Large intestine (tissue), 3 donors: ENCODE results near the gene VPS13D. TPM values are rescaled to one million over a fixed set of nuclear protein-coding genes. Genes with fewer than 3 reads are reported as not detected.

Source experiments
- DNase-seq, 2 donors: peaks; one replicate each; pipeline versions ENCODE4 v3.0.0 to v3.0.0-alpha.2; 2013
- H3K27ac ChIP-seq: one replicate; pipeline ENCODE4 v1.5.1; 2013; ENCODE audit warnings: low read length
- H3K27me3 ChIP-seq: 2 replicates; pipeline ENCODE4 v1.6.1; 2013; ENCODE audit warnings: low read length; ENCODE audit not compliant: control insufficient read depth, insufficient read depth
- H3K36me3 ChIP-seq: 2 replicates; pipeline ENCODE4 v1.6.1; 2013; ENCODE audit warnings: low read length; ENCODE audit not compliant: control insufficient read depth, insufficient read depth
- H3K4me1 ChIP-seq: one replicate; pipeline ENCODE4 v1.6.1; 2013; ENCODE audit warnings: low read length; ENCODE audit not compliant: control insufficient read depth, insufficient read depth
- H3K4me3 ChIP-seq: one replicate; pipeline ENCODE4 v1.5.1; 2013; ENCODE audit warnings: low read length
- H3K9me3 ChIP-seq: one replicate; pipeline ENCODE4 v1.6.1; 2013; ENCODE audit warnings: mild to moderate bottlenecking, low read depth, low read length, moderate library complexity; ENCODE audit not compliant: control insufficient read depth
- WGBS: methylation state at CpG from one replicate; pipeline ENCODE4 v1.1.5; 2013; ENCODE audit warnings: low lambda C conversion rate; ENCODE audit not compliant: insufficient coverage; 5-methylcytosine and 5-hydroxymethylcytosine counted together
- polyA plus RNA-seq: library from polyadenylated mRNA; unstranded; fragments of 120-200 nt; gene quantifications from one replicate; pipeline ENCODE4 v1.2.1, GENCODE V29; 2013

VPS13D gene
- polyA plus RNA-seq, 1 donor = 20.7 TPM

DNA sequence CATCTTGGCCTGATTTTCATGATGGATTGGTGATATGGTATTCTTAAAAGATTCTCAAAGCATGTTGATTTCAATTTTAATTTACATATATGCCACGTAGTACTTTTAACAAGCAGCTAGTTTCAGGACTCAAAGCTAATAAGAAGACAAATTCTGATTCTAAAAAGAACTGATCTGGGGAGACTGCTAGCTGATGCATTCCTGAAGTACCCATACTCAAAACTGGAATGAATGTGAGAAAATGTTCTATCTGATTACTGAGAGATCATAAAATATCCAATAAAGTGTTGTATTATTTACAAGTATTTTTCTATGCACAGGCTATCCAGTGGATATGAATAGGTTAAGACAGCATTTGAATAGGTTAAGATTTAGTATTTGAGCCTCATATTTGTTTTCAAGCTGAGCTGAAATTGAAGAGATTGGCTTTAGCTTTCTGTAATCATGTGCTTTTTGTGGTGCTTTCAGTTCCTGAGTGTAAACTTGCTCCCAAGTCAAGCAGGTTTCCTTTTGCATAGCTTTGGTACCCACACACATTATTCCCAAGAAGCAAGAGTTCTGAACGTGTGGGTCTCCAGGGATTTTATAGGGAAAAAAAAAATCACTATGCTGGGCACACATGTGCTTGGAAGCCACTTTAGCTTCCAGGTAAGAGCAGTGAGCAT is 114.1 kb downstream of the VPS13D start:
- Histone ChIP-seq H3K9me3 (no peaks in the 10 kb centered on the region), H3K4me1 (peaks cover 14% of the 10 kb centered on the region), H3K27ac (no peak overlapping the region), H3K36me3 (peaks cover 14% of the 10 kb centered on the region), H3K27me3 (no peaks in the 10 kb centered on the region), H3K4me3 (no peak overlapping the region)
- WGBS = 83% methylated on average over 1 of the region's 2 CpGs
- DNase-seq = no peak

DNA sequence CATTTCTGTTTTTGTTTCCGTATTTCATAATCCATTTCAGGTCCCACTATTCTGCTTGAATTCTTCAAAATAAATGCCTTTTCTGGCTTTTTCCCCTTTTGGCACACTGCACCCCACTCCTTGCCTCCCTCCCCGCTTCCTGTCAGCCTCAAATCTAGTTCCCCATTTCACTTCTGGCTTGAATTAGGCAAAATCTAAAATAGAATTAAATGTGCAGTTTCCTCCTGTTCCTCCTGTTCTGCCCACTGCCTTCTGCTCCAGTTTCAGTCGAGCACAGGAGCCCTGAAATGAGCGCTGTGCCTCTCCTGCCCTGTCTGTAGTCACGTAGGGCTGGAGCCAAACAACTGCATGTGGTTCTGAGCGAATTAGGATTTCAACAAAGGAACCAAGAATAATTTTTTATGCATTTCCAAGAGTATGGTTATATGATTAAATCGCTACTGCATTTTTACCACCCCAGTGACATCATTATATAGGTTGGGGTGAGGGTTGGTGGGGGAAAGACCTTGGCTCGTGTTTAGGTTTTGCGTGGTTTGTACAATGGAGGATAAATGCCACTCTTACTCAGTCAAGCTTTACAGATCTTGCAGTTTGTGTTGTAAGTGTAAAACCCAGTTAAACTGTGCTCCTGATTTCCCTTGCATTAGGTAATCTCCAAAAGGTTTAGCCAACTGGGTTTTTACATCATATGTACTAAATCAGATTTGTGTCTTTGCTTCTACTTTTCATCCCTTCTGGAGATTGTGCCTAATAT is 114.9 kb downstream of the VPS13D start:
- Histone ChIP-seq H3K4me1 (peaks cover 10% of the 10 kb centered on the region), H3K9me3 (no peaks in the 10 kb centered on the region), H3K27me3 (no peaks in the 10 kb centered on the region), H3K27ac (no peak overlapping the region), H3K4me3 (no peak overlapping the region), H3K36me3 (peaks cover 21% of the 10 kb centered on the region)
- no peak for DNase-seq
- WGBS = no CpG with 5 or more reads among the region's 9 CpGs

DNA sequence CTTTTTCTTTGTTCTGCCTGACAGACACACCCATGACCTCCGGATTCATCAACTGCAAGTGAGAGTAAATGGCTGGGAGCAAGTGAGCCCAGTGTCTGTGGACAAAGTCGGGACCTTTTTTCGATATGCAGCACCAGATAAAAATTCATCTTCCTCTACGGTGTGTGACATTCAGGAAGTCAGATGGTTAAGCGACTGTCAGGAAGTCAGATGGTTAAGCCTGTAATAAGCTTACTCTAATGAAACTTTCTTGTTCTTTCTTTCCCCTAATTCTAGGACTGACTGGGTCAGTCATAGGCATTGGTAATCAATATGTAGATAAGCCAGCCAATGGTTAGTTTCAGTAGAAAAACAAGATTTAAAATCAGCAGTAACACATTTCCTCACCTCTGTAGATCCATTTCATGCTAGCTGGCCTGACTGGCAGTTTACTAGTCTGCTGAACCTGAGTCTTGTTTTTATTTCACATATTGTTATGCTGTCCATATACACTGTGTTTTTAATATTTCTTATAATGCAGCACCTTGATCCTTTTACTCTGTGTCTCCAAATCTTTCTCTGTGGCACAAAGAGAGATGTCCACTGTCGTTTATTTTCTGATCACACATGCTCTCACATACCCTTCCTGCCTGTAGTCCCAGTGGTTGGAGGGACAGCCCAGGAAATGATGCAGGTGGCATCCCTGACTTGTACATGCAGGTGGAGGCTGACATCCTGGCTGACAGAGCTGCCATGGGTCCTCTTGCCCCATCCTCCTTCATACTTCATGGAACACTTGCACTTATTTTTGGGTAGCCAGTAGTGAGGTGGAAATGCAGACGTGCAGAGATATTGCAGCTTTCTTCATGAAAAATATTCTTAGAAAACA is 115.8 kb downstream of the VPS13D start:
- no CpG with 5 or more reads among the region's 7 CpGs for WGBS
- Histone ChIP-seq H3K4me3 (no peak overlapping the region), H3K9me3 (no peaks in the 10 kb centered on the region), H3K36me3 (peaks cover 23% of the 10 kb centered on the region), H3K27ac (no peak overlapping the region), H3K27me3 (no peaks in the 10 kb centered on the region), H3K4me1 (peaks cover 4% of the 10 kb centered on the region)
- no peak for DNase-seq

DNA sequence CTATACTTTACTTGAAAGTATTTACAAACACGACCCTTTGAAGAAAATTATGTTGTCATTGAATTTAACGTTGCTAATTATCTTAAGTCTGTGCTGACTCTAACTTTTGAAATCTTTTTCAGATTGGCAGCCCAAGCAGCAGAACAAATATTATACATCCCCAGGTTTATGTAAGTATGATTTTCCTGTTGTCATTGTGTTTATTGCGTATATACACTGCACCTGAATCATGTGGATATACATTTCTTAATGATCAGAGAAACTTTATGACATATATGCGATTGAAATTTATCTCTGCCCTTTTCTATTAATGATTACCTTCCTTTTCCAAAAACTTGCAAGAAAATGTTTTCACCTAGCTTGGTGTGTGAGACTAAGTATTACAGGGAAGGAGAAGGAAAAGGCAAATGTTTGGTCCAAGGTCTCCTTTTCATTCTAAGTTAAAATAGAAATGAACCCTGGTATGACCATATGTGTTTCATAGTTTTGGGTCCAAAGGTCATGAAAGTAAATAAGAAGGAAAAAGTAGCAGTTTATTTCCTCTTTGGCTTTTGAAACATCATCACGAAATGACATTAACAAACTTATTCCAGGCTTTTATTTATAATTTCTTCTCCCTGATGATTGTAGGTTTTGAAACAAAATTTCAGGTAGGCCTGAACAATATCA is 116.8 kb downstream of the VPS13D start:
- peaks cover 4% of the 10 kb centered on the region for H3K4me1 ChIP-seq
- 71% methylated on average over 5 of the region's 5 CpGs for WGBS
- H3K9me3 ChIP-seq = no peaks in the 10 kb centered on the region
- H3K36me3 ChIP-seq = peaks cover 23% of the 10 kb centered on the region
- peak; percentile 45 to 78 for DNase-seq
- H3K27ac ChIP-seq = peak overlapping the region; percentile 56
- no peak overlapping the region for H3K4me3 ChIP-seq
- no peaks in the 10 kb centered on the region for H3K27me3 ChIP-seq

DNA sequence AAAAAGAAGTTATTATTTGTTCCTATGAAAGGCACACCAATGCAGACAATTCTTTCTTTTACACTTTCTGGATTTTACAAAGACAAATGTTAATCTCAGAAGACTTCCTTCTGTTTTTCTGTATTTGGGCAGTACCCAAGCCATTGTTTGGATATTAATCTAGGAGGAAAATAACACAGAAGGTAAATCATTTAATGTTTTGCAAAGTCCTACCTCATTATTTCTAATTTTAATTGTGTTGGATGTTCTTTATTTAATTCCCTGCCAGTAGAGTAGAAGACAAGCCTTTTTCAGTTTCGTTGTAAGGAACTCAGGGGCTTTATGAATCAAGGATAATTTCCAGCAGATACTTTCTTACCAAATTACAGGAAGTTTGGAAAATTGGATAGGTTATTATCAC is 118.3 kb downstream of the VPS13D start:
- WGBS = no CpG with 5 or more reads among the region's 1 CpG

DNA sequence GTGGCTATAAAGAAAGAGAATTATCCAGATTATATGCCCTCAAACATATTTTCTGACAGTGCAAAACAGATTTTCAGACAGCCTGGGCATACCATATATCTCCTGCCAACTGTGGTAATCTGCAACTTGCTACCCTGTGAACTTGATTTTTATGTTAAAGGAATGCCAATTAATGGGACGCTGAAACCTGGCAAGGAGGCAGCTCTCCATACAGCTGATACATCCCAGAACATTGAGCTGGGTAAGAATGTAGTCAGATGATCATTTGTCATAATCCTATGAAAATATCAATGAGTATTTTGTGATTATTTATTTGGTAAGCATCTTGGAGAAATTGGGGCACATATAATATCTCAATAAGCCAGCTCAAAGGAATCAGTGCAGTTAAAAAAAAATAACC is 124.2 kb downstream of the VPS13D start:
- WGBS = no CpG with 5 or more reads among the region's 1 CpG
- Histone ChIP-seq H3K4me1 (no peaks in the 10 kb centered on the region), H3K4me3 (no peak overlapping the region), H3K9me3 (no peaks in the 10 kb centered on the region), H3K27me3 (no peaks in the 10 kb centered on the region), H3K27ac (no peak overlapping the region), H3K36me3 (peaks cover 48% of the 10 kb centered on the region)
- DNase-seq = no peak

More for the DNA sequence above, 118.3 kb downstream of the VPS13D start:
- Histone ChIP-seq H3K9me3 (no peaks in the 10 kb centered on the region), H3K27me3 (no peaks in the 10 kb centered on the region), H3K36me3 (peaks cover 25% of the 10 kb centered on the region), H3K4me3 (no peak overlapping the region), H3K4me1 (peaks cover 4% of the 10 kb centered on the region), H3K27ac (no peak overlapping the region)
- no peak for DNase-seq

DNA sequence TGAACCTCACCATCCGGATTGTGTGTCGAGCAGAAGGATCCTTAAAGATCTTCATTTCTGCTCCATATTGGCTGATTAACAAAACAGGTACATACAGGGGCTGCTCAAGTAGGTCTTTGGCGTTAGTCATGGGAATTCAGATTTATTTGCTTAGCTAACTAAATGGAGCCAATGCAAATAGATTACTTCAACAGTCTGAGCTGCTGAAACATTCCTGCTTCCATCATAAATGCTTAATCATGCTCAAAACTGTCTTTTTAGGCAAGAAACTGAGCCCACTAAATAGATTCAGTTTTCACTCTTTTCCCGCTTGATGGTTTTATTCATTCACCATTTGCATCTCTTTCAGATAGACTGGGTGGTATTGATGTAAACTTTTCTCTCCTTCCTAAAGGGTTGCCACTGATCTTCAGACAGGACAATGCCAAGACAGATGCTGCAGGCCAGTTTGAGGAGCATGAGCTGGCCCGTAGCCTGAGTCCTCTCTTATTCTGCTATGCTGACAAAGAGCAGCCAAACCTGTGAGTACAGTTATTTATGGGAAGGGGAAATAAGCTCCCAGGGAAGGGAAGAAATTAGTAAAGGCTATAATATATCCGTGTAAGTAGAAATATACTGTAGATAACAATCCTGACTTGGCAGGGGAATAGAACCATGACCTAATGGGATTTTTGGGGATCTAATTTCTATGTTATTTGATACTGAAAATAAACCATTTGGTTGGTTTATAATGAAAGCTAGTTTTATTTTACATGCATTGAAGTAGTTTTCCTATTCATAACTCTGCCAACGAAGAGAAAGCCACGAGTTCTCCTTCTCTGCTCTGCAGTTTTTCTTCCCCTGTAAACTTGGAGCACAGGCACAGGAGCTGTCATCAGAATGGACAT is 126.4 kb downstream of the VPS13D start:
- Histone ChIP-seq H3K27ac (peak overlapping the region; percentile 8), H3K27me3 (no peaks in the 10 kb centered on the region), H3K4me1 (no peaks in the 10 kb centered on the region), H3K4me3 (no peak overlapping the region), H3K9me3 (no peaks in the 10 kb centered on the region), H3K36me3 (peaks cover 44% of the 10 kb centered on the region)
- WGBS = 68% methylated on average over 4 of the region's 8 CpGs
- DNase-seq = no peak

DNA sequence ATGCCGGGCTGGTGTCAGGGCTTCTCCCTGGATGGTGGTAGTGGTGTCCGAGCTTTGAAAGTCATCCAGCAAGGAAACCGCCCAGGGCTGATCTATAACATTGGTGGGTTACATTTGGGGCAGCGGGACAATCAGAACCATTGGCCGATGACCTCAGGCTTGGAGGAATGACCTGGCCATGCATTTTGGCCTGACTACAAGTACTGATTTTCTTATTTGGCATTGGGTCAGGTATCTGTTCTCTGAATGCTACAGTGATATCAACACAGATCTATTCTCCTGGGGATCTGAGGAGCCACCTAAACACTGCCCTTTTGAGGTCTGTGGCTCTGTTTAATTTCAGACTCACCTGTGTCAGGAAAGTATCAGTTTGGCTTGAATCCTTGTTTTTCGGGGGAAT is 128.7 kb downstream of the VPS13D start:
- H3K36me3 ChIP-seq = peaks cover 55% of the 10 kb centered on the region
- no CpG with 5 or more reads among the region's 6 CpGs for WGBS
- H3K4me3 ChIP-seq = no peak overlapping the region
- DNase-seq = no peak
- H3K27me3 ChIP-seq = no peaks in the 10 kb centered on the region
- H3K4me1 ChIP-seq = no peaks in the 10 kb centered on the region
- H3K27ac ChIP-seq = no peak overlapping the region
- H3K9me3 ChIP-seq = no peaks in the 10 kb centered on the region

DNA sequence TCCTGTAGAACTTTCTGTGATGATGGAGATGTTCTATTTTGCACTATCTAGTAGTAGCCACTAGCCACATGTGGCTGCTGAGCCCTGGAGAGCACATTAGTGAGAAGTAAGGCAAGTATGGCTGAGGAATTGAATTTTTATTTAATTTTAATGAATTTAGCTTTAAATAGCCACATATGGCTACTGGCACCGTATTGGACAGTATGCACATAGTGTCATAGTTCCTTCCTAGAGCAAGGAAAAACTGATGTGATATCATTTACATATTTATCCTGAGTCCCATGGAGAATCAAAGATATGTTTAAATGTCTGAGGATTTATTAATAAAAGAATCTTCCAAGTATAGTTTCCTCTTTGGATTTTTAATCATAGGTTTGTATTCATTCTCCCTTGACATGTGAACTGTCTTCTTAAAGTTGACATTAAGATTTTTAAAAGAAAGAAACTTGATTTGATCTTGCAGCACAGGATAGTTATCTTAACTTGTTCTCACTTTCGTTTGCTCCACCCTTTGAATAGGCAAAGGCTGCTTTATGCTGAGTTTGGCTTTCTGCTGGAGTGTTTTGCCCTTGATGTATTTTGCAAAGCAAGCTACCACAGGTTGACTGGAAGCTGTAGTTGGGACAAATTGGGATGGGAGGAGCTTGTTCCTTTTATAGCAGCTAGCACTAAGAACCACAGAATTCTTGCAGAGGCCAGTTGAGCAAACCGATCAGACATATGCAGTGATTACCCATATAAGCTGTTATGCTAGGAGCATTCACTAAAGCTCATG is 129.7 kb downstream of the VPS13D start:
- no peak overlapping the region for H3K27ac ChIP-seq
- H3K9me3 ChIP-seq = no peaks in the 10 kb centered on the region
- 64% methylated on average over 2 of the region's 3 CpGs for WGBS
- H3K27me3 ChIP-seq = no peaks in the 10 kb centered on the region
- no peak overlapping the region for H3K4me3 ChIP-seq
- peaks cover 54% of the 10 kb centered on the region for H3K36me3 ChIP-seq
- no peak for DNase-seq
- H3K4me1 ChIP-seq = no peaks in the 10 kb centered on the region
